GM23338 (cell line): Measurements from ENCODE around the gene CHCHD3.

Source experiments
- CREB1 ChIP-seq: fragments of 250-450 bp; sonication (Bioruptor Pico); IDR thresholded peaks from 2 replicates; pipeline ENCODE4 v1.5.0; 2020; ENCODE audit warnings: low read depth, mild to moderate bottlenecking, moderate library complexity
- EZH2 ChIP-seq: fragments of 200-600 bp; sonication (generic); IDR thresholded peaks from one replicate; pipeline ENCODE4 v1.8.0; 2017; ENCODE audit warnings: antibody characterized with exemption, mild to moderate bottlenecking, low read depth; ENCODE audit not compliant: unreplicated experiment
- EZH2phosphoT487 ChIP-seq: fragments of 200-600 bp; sonication (generic); IDR thresholded peaks from one replicate; pipeline ENCODE4 v1.8.1; 2018; ENCODE audit warnings: antibody characterized with exemption; ENCODE audit not compliant: unreplicated experiment
- JUNB ChIP-seq: IDR thresholded peaks from one replicate; pipeline ENCODE4 v1.6.1; 2016; ENCODE audit warnings: antibody characterized with exemption; ENCODE audit not compliant: unreplicated experiment
- NANOG ChIP-seq: IDR thresholded peaks from 2 replicates; pipeline ENCODE4 v1.6.1; 2016; ENCODE audit warnings: antibody characterized with exemption, borderline replicate concordance
- POLR2AphosphoS5 ChIP-seq: IDR thresholded peaks from 2 replicates; pipeline ENCODE4 v1.6.1; 2016; ENCODE audit warnings: antibody characterized with exemption, low read depth
- REST ChIP-seq: IDR thresholded peaks from one replicate; pipeline ENCODE4 v1.6.1; 2018; ENCODE audit warnings: antibody characterized with exemption; ENCODE audit not compliant: unreplicated experiment
- STAT1 ChIP-seq: IDR thresholded peaks from one replicate; pipeline ENCODE4 v1.6.1; 2016; ENCODE audit warnings: antibody characterized with exemption; ENCODE audit not compliant: unreplicated experiment
- TF ChIP-seq, protein P1 (sequence below), 2 experiments: fragments of 200-600 bp in 1 of 2; sonication (generic) in 1 of 2; conservative IDR thresholded peaks; 2 replicates each; pipeline versions ENCODE4 v1.5.1 to v1.6.1; 2016 to 2017; ENCODE audit warnings: antibody characterized with exemption in 2 of 2, low read depth in 2 of 2, mild to moderate bottlenecking in 2 of 2, moderate library complexity in 1 of 2
- TF ChIP-seq, protein P2 (sequence below): IDR thresholded peaks from 2 replicates; pipeline ENCODE4 v1.6.1; 2016; ENCODE audit warnings: antibody characterized with exemption

DNA sequence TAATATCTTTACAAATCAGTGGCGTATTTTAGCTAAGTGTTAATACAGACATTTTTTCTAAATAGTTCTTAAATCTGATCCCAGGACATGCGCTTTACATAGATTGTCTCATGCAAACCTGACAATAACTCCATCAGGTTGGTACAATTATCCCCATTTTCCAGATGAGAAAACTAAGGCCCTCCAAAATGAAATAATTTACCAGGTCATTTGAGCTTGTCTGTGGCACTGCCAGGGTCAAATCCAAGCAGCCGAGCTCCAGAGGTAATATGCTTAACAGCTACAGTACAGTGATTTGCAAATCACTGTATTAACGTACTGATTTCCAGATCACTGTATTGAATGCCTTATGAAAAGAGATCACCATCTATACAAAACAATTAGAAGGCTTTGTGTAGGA lies 223.1 kb downstream of the CHCHD3 start:
- TF ChIP-seq STAT1: no peak
- TF ChIP-seq EZH2phosphoT487: no peak
- TF ChIP-seq EZH2: no peak
- TF ChIP-seq, protein P1, sequence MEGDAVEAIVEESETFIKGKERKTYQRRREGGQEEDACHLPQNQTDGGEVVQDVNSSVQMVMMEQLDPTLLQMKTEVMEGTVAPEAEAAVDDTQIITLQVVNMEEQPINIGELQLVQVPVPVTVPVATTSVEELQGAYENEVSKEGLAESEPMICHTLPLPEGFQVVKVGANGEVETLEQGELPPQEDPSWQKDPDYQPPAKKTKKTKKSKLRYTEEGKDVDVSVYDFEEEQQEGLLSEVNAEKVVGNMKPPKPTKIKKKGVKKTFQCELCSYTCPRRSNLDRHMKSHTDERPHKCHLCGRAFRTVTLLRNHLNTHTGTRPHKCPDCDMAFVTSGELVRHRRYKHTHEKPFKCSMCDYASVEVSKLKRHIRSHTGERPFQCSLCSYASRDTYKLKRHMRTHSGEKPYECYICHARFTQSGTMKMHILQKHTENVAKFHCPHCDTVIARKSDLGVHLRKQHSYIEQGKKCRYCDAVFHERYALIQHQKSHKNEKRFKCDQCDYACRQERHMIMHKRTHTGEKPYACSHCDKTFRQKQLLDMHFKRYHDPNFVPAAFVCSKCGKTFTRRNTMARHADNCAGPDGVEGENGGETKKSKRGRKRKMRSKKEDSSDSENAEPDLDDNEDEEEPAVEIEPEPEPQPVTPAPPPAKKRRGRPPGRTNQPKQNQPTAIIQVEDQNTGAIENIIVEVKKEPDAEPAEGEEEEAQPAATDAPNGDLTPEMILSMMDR (conservative IDR thresholded peaks at IDR 0.05; ENCODE audit: low read depth in 2 of 2): no peak
- TF ChIP-seq JUNB: no peak
- TF ChIP-seq REST: no peak
- no peak for TF ChIP-seq POLR2AphosphoS5
- no peak for TF ChIP-seq NANOG
- TF ChIP-seq CREB1 (CRISPR knock-in tag): no peak
- TF ChIP-seq, protein P2, sequence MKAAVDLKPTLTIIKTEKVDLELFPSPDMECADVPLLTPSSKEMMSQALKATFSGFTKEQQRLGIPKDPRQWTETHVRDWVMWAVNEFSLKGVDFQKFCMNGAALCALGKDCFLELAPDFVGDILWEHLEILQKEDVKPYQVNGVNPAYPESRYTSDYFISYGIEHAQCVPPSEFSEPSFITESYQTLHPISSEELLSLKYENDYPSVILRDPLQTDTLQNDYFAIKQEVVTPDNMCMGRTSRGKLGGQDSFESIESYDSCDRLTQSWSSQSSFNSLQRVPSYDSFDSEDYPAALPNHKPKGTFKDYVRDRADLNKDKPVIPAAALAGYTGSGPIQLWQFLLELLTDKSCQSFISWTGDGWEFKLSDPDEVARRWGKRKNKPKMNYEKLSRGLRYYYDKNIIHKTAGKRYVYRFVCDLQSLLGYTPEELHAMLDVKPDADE: no peak
